GM19025 (cell line): Measurements from ENCODE around the gene SPRED1.
"Not testable (repeated sequence)": the region's sequence is repeated elsewhere in the genome, so short reads cannot be mapped to it uniquely, and the experiment has no call there.

ENCODE experiments used
- ATAC-seq: cut with Tn5 transposase; IDR thresholded peaks from one replicate; pipeline ENCODE4 v1.9.1; 2021; ENCODE audit warnings: mild to moderate bottlenecking, low read depth, moderate library complexity; ENCODE audit not compliant: unreplicated experiment

Gene SPRED1

GRCh38 chr15:38229705-38230310, 22.8 kb upstream of the SPRED1 start:
- no peak for ATAC-seq

DNA sequence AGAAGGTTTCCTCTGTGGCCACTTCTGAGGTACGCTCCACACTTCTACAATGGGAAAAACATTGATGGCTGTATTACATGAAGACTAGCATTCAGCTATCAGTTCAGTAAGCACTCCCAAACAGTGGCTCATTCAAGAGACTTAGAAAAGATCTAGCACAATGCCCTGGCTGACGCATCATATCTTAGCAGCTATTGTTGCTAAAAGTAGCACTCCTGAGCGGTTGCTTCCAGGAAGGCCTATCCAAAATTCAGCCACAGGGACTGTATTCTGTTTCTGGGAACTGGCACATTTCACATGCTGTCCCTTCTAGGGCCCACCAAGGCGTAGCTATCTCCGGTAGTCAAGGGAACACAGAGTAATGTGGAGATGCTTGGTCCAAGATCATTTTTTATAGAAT, 21.2 kb upstream of the SPRED1 start:
- no peak for ATAC-seq

GRCh38 chr15:38237021-38237420, 15.6 kb upstream of the SPRED1 start:
- ATAC-seq, result not testable (repeated sequence)

DNA sequence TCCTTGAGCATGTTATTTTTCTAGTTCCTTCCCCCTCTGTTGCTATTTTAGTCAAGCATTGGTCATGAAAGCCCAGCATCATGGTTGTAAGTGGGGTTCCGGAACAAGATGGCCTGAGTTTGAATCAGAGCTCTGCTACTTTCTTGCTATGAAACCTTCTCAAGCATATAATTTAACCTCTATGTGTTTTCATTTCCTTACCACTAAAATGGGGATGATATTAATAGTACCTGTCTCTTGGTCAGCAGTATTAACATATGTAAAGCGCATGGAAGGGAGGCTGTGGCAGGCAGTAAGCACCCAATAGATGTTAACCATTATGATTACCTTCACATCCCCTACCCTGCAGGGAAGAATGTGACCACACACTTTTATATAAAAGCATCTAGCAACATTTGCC, 14.3 kb upstream of the SPRED1 start:
- ATAC-seq, result no peak

DNA sequence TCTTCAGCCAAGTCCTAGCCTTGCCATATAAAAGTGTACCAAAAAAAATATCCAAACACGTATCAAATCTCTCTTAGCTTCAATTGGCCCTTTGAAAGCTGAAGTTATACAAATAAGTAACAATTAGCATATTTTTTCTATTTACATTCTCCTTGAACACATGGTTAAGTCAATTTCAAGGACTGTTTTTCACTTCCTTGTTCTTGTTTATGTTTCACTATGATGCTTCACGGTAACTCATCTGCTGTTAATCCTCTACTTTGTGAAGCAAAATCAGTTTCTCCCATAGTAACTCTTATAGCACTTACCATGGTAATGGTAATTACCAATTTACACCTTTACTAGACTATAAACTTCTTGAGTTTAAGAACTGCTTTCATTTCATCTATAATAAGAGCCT, 10.6 kb upstream of the SPRED1 start:
- ATAC-seq, result no peak

DNA sequence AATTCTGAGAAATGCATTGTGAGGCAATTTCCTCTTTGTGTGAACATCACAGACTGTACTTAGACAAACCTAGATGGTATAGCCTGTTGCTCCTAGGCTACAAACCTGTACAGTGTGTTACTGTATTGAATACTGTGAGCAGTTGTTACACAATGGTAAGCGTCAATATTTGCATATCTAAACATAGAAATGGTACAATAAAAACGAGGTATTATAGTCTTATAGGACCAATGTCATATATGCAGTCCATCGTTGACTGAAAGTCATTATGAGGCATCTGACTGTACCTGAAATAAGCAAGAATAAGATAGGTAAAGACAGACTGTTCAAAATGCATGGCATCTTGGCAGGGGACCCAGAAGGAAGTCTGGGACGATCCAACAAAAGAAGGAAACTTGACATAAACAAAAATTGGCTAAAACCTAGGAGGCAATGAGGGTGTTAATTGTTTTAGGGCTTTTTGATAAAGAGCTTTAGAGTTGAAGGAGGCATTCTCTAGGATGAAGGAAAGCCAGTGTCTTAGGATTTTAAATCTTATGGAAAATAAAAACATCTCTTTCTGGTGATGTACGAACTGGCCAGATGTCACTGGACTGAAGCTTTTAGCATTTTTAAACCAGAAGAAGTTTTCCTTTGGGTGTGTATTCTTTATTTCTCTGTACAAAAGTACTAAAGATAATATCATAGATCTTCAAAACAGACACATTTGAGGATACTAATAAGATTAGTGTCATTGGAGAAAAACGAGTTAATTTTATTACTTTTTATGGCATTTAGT, 9.2 kb upstream of the SPRED1 start:
- no peak for ATAC-seq

DNA sequence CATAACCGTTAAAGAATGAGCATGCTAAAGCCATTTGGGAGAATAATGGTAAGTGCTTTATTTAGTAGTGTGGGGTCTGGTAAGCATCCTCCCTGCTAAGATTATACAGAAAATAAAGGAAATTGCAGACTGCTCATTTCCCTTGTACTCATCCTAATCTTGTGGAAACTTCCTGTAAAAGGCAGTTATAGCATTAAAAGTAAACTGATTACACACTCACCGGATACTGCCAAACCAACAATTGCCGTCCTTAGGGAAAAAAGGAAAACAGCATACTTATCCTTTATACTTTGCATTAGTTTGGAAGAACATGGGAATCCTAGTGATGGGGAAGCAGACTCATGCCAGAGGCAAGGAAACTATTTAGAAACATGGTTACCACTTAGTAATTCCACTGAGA, 5.3 kb upstream of the SPRED1 start:
- ATAC-seq, result no peak

DNA sequence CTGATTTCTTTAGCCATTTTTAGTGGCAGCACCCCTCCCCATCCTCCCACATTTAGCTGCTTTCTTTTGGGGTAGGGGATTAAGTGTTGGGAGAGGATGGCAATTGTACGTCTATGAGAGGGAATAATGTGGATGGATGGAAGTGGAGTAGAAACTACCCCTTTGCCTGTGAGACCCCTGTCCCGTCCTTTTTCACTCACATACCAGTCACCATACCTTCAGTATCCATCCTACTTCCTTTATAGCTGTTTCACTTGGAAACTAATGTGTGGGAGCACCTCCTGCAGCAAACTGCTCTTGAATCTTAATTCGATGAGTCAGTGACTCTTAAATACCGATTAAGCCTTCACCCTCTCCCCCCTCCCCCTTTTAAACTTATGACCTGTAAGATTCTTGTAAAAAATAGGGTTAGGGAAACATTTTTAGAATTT, 730 bp downstream of the SPRED1 start:
- no peak for ATAC-seq

- peak; percentile 37 for ATAC-seq
Observed at GRCh38 chr15:38254051-38254883, 1.6 kb downstream of the SPRED1 start.

DNA sequence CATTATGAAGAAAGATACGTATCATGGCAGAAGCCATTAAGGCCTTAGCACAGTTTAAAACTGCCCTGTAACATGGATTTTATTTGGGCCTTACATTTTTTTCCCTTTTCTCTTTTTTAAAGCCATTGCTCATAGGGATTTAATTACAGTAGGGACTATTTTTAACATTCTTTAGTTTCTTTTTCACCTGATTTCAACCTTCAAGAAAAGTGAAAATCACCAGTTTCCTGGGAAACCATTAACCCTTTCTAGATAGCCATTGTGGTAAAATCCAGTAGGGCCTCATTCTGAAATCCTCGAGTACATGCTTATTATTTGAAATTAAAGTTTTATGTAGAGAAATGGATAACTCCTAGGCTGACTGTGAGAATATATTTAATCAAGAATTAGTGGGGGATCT, 3.1 kb downstream of the SPRED1 start:
- no peak for ATAC-seq

- no peak for ATAC-seq
Observed at GRCh38 chr15:38257676-38258075, 5.0 kb downstream of the SPRED1 start.

DNA sequence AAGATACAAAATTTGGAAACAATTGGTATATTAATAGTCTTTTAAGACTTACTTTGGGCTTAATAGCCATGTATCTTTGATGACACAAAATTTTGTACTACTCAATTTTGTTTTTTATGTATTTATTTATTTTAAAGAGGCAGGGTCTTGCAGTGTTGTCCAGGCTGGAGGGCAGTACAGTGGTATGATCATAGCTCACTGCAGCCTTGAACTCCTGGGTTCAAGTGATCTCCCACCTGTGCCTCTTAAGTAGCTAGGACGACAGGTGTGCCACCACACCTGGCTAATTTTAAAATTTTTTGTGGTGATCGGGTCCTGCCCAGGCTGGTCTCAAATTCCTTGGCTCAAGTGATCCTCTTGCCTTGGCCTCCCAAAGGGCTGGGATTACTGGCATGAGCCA, 6.5 kb downstream of the SPRED1 start:
- ATAC-seq, result no peak

DNA sequence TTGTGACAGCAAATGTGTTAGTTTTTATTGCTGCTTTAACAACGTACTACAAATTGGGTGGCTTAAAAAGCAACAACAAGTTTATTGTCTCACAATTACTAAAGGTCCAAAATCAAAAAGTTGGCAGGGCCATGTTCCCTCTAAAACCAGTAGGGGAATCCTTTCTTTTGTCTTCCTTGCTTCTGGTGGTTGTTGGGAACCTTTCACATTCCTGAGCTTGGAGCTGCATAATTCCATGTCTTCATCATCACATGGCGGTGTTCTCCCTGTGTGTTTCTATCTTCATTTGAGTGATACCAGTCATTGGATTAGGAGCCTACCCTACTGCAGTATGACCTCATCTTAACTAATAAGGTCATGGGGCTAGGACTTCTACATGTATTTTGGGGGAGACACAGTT, 7.4 kb downstream of the SPRED1 start:
- ATAC-seq, result no peak

- ATAC-seq, result no peak
Observed at GRCh38 chr15:38263251-38263650, 10.6 kb downstream of the SPRED1 start.

DNA sequence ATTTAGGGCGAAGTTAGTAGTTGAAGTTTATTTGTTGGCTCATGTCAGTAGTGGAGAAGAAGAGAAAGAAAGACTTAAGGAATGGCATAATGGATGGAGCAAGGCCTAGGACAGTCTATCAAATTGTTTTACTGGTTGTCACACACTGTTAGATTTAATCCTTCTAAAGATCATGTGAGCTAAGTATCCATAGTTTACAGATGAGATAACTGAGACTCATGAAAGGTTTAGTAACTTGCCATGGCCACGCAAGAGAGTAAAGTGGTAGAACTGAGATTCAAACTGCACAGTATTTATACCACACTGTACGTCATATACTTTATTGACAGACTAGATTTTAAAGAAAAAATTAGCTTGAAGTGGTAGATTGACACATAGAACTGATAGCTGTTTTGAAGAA, 11.4 kb downstream of the SPRED1 start:
- ATAC-seq, result no peak

- ATAC-seq, result no peak
Observed at GRCh38 chr15:38266247-38266986, 13.8 kb downstream of the SPRED1 start.

GRCh38 chr15:38267421-38268022, 14.9 kb downstream of the SPRED1 start:
- no peak for ATAC-seq

GRCh38 chr15:38271144-38271543, 18.5 kb downstream of the SPRED1 start:
- no peak for ATAC-seq

DNA sequence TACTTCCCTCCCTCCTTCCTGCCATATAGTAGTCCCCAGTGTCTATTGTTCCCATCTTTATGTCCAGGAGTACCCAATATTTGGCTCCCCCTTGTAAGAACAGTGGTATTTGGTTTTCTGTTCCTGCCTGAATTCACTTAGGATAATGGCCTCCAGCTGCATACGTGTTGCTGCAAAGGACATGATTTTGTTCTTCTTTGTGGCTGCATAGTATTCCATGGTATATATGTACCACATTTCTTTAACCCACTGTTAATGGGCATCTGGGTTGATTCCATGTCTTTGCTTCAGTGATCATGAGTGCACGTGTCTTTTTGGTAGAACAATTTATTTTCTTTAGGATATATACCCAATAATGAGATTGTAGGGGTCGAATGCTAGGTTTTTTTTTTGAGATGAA, 19.3 kb downstream of the SPRED1 start:
- no peak for ATAC-seq

- ATAC-seq, result not testable (repeated sequence)
Observed at GRCh38 chr15:38272431-38272830, 19.8 kb downstream of the SPRED1 start.
